Left ventricle myocardium inferior (tissue), 1 donor: ENCODE data around the gene DIP2B. TPM values are rescaled to one million over a fixed set of nuclear protein-coding genes. Genes with fewer than 3 reads are reported as not detected.
"Not testable (repeated sequence)": the region's sequence is repeated elsewhere in the genome, so short reads cannot be mapped to it uniquely, and the experiment has no call there.

ENCODE experiments used
- DNase-seq: peaks from one replicate; pipeline ENCODE4 v3.0.0-alpha.2; 2020
- H3K27ac ChIP-seq: fragments of 200-600 bp; replicated peaks from 2 replicates; pipeline ENCODE4 v1.8.0; 2021
- H3K27me3 ChIP-seq: fragments of 200-600 bp; 2 replicates; pipeline ENCODE4 v1.8.0; 2021; ENCODE audit warnings: low read depth
- H3K36me3 ChIP-seq: fragments of 200-600 bp; 2 replicates; pipeline ENCODE4 v1.8.0; 2021
- H3K4me1 ChIP-seq: fragments of 200-600 bp; 2 replicates; pipeline ENCODE4 v1.8.0; 2021
- H3K4me3 ChIP-seq: fragments of 200-600 bp; 2 replicates; pipeline ENCODE4 v1.8.0; 2021; ENCODE audit warnings: mild to moderate bottlenecking, moderate library complexity
- H3K9me3 ChIP-seq: fragments of 200-600 bp; replicated peaks from 2 replicates; pipeline ENCODE4 v1.8.0; 2021
- CTCF ChIP-seq: fragments of 200-600 bp; IDR thresholded peaks from 2 replicates; pipeline ENCODE4 v1.8.0; 2021; ENCODE audit warnings: antibody characterized with exemption, mild to moderate bottlenecking, borderline replicate concordance
- intact Hi-C: fragments of 100-400 bp; cut with micrococcal nuclease; formaldehyde crosslinking; loops from one replicate; pipeline ENCODE4 v1.11.0; 2022
- total RNA-seq: library from RNA; stranded (reverse); fragmentation: NEBNext Ultra II Directional; extraction: Animal tissue kit (Norgen Biotek cat#: 25700); gene quantifications from one replicate; pipeline ENCODE4 v1.2.1, GENCODE V29; 2021
- donor health status: DM: no; HTN: yes; CAD: no; lungs with severe emphysema.

Gene DIP2B
- total RNA-seq, 1 donor from 2014 or later: 13.2 TPM

DNA sequence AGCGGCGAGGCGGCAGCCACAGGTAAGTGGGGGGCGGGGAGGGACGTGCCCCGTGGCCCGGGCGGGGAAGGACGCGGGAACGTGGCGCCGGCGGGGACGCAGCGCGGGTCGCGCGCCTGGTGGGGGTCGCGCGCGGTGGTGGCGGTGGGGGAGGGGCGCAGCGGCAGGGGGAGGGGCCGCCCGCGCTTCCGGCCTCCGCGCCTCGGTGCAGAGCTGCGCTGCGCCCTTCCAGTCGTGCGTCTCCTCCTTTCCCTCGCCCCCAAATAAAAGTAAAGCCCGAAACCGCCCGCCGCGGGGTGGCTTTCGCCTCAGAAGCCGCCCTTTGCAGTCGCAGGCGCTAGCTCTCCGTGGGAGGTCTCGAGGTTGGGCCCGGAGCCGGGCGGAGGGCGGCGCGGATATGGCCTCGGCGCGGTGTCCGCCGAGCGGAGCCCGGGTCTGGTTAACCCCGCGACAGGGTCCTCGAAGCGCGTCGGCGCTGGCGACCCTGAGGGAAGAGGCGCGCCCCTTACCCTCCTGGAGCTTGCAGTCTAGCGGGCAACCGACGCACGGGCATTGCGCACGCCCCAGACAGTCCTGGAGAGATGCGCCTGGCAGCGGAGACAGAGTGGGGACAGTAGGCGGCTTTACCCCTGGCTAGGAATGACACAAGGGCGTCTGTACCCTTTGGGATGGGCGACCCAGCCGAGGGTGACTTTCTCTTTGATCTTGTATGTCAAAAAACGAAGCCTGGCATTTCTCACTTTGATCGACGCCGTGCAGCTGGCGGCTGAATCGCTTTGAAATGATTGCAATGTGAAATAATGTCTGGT lies 259.7 kb downstream of the DIP2B start:
- DNase-seq: no peak
- Histone ChIP-seq H3K9me3 (no peaks in the 10 kb centered on the region), H3K27ac (peak overlapping the region; percentile 99), H3K36me3 (no peaks in the 10 kb centered on the region), H3K4me1 (peaks cover 70% of the 10 kb centered on the region), H3K4me3 (peak overlapping the region; percentile 94), H3K27me3 (no peaks in the 10 kb centered on the region)
- no peak for TF ChIP-seq CTCF
- intact Hi-C loops: no loop called here

DNA sequence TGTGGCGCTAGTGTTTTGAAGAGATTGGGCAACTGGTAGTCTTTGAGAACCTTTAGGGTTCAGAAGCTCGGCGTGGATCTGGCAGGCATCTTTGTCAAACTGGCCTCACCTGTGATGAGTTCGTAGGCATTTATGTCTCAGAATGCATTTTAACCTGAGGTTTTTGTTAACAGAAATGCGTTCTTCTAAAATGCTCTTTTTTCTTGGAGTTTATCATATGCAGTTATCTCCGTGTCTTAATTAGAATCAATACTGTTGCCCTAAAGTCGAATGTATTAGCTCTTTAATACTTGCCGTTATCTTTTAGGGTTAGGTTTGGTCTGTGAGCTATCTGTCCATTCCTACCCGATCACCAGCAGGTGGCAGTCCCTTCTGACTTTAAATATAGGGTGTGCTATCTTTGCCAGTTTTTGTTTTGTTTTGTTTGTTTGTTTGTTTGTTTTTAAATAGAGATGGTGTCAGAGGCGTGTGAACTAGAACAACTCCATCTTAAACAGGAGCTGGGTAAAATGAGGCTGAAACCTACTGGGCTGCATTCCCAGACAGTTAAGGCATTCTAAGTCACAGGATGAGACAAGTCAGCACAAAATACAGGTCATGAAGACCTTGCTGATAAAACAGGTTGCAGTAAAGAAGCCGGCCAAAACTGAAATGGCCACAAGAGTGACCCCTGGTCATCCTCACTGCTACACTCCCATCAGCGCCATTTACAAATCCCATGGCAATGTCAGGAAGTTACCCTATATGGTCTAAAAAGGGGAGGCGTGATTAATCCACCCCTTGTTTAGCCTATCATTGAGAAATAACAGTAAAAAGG lies 260.5 kb downstream of the DIP2B start:
- Histone ChIP-seq H3K4me1 (peaks cover 72% of the 10 kb centered on the region), H3K4me3 (peak overlapping the region; percentile 94), H3K27ac (peak overlapping the region; percentile 99), H3K36me3 (no peaks in the 10 kb centered on the region), H3K9me3 (no peaks in the 10 kb centered on the region), H3K27me3 (no peaks in the 10 kb centered on the region)
- DNase-seq: no peak
- intact Hi-C loops: no loop called here
- peak; percentile 75 for TF ChIP-seq CTCF

DNA sequence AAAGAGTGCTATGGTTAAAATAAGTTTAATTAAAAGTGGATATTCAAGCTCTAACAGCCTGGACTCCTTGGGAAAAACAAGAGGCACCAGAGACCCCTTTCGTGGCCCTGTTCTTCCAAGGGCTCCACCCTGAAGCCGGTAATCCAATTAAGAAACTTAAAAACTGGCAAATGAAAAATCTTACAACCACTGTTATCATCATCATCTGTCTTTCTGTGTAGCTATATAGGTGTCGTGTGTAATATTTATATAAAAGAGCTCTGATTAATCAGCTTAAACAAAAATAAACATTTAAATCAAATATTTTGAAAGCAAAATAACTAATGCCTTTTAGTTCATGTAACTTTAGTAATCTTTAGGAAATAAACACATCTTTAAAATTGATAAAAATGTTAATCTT lies 263.6 kb downstream of the DIP2B start:
- peaks cover 59% of the 10 kb centered on the region for H3K4me1 ChIP-seq
- TF ChIP-seq CTCF: no peak
- H3K27ac ChIP-seq: no peak overlapping the region
- DNase-seq: no peak
- peaks cover 17% of the 10 kb centered on the region for H3K36me3 ChIP-seq
- no peak overlapping the region for H3K4me3 ChIP-seq
- no peaks in the 10 kb centered on the region for H3K27me3 ChIP-seq
- no peaks in the 10 kb centered on the region for H3K9me3 ChIP-seq
- intact Hi-C loops: no loop called here

GRCh38 chr12:50768813-50769212 lies 264.0 kb downstream of the DIP2B start:
- H3K27me3 ChIP-seq, DNase-seq, H3K9me3 ChIP-seq, H3K4me3 ChIP-seq, intact Hi-C loops: not testable (repeated sequence)
- peaks cover 17% of the 10 kb centered on the region for H3K36me3 ChIP-seq
- peaks cover 56% of the 10 kb centered on the region for H3K4me1 ChIP-seq
- peak overlapping the region; percentile 11 for H3K27ac ChIP-seq

DNA sequence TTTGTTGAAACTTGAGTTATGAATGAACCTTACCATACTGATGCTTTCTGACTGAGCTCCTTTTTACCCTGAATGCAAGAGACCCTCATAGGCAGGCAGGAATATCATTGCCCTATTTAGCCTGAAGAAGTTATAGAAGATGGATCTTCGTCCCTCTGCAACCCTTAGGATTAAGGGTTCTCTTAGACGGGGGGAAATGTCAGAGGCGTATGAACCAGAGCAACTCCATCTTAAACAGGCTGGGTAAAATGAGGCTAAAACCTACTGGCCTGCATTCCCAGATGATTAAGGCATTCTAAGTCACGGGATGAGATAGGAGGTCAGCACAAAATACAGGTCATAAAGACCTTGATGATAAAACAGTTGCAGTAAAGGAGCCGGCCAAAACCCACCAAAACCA lies 266.6 kb downstream of the DIP2B start:
- peaks cover 31% of the 10 kb centered on the region for H3K4me1 ChIP-seq
- no peak for TF ChIP-seq CTCF
- no peaks in the 10 kb centered on the region for H3K9me3 ChIP-seq
- H3K27me3 ChIP-seq: no peaks in the 10 kb centered on the region
- peaks cover 17% of the 10 kb centered on the region for H3K36me3 ChIP-seq
- no peak for DNase-seq
- no peak overlapping the region for H3K4me3 ChIP-seq
- intact Hi-C loops: no loop called here
- H3K27ac ChIP-seq: no peak overlapping the region

GRCh38 chr12:50772470-50772869 lies 267.7 kb downstream of the DIP2B start:
- no peak for DNase-seq
- Histone ChIP-seq H3K4me3 (no peak overlapping the region), H3K36me3 (peaks cover 17% of the 10 kb centered on the region), H3K4me1 (peaks cover 23% of the 10 kb centered on the region), H3K27me3 (no peaks in the 10 kb centered on the region), H3K27ac (no peak overlapping the region), H3K9me3 (no peaks in the 10 kb centered on the region)
- intact Hi-C loops: no loop called here
- no peak for TF ChIP-seq CTCF
